ENCODE data around the gene ARHGEF39. TPM values are rescaled to one million over a fixed set of nuclear protein-coding genes. Genes with fewer than 3 reads are reported as not detected.

ARHGEF39 gene
- total RNA-seq, 1 donor from 2014 or later: 0.89 TPM

GRCh38 chr9:35673132-35674024 is 8.4 kb upstream of the ARHGEF39 start, which contains the start of gene CA9:
Gene CA9, plus strand, starts transcription at chr9:35673928. Its CDS starts 32 bp downstream, at chr9:35673960.
- Mint-ChIP-seq H3K36me3 (ENCODE audit: low read depth) (no peaks in the 10 kb centered on the region), H3K9me3 (no peaks in the 10 kb centered on the region), H3K27me3 (peaks cover 8% of the 10 kb centered on the region), H3K4me1 (peaks cover 15% of the 10 kb centered on the region), H3K4me3 (peak within 1 kb of the TSS; percentile 55), H3K27ac (no peak within 1 kb of the TSS)
- POLR2A ChIA-PET: no interaction called here
- CTCF ChIA-PET: interaction anchor here (0.9 kb wide), 1 partner anchor 24 kb away, joined by 3 read pairs; no protein-coding TSS in a partner anchor
- no peak for ATAC-seq (ENCODE audit: low read depth)
- intact Hi-C loops (cut with micrococcal nuclease): no loop called here
- TF ChIP-seq CTCF (IDR thresholded peaks at IDR 0.05): no peak
- no peak for DNase-seq

- peaks cover 21% of the 10 kb centered on the region for H3K4me1 Mint-ChIP-seq
- no peak for TF ChIP-seq CTCF (IDR thresholded peaks at IDR 0.05)
Observed at GRCh38 chr9:35669331-35670145, 4.5 kb upstream of the ARHGEF39 start.

GRCh38 chr9:35667939-35668338 is 2.9 kb upstream of the ARHGEF39 start:
- ATAC-seq (ENCODE audit: low read depth) (no peak), DNase-seq (no peak)
- CTCF ChIA-PET: no interaction called here
- intact Hi-C loops (cut with micrococcal nuclease): no loop called here
- Mint-ChIP-seq H3K4me3 (no peak overlapping the region), H3K4me1 (peaks cover 24% of the 10 kb centered on the region), H3K27ac (no peak overlapping the region), H3K27me3 (no peaks in the 10 kb centered on the region), H3K36me3 (ENCODE audit: low read depth) (no peaks in the 10 kb centered on the region), H3K9me3 (no peaks in the 10 kb centered on the region)
- POLR2A ChIA-PET: no interaction called here
- TF ChIP-seq CTCF (IDR thresholded peaks at IDR 0.05): no peak

More at GRCh38 chr9:35669331-35670145, 4.5 kb upstream of the ARHGEF39 start:
- no peak for ATAC-seq (ENCODE audit: low read depth)
- DNase-seq: no peak
- Mint-ChIP-seq H3K36me3 (ENCODE audit: low read depth) (no peaks in the 10 kb centered on the region), H3K27ac (no peak overlapping the region), H3K4me3 (no peak overlapping the region), H3K9me3 (no peaks in the 10 kb centered on the region), H3K27me3 (peaks cover under 1% of the 10 kb centered on the region)
- ChIA-PET CTCF (interaction anchor here (0.8 to 1.9 kb wide), 3 partner anchors 11 to 27 kb away, joined by 3 to 6 read pairs (median 4); partner anchors contain the start of genes CCDC107 and RMRP), POLR2A (interaction anchor here (0.5 to 0.8 kb wide), 2 partner anchors 9 to 80 kb away, joined by 3 to 8 read pairs; no protein-coding TSS in a partner anchor)
- intact Hi-C loops (cut with micrococcal nuclease): no loop called here

GRCh38 chr9:35666549-35666948 is 1.6 kb upstream of the ARHGEF39 start:
- peak overlapping the region; percentile 29 for H3K4me3 Mint-ChIP-seq

More at GRCh38 chr9:35666549-35666948, 1.6 kb upstream of the ARHGEF39 start:
- Mint-ChIP-seq H3K9me3 (no peaks in the 10 kb centered on the region), H3K4me1 (peaks cover 38% of the 10 kb centered on the region), H3K27me3 (no peaks in the 10 kb centered on the region), H3K36me3 (ENCODE audit: low read depth) (peaks cover 4% of the 10 kb centered on the region), H3K27ac (no peak overlapping the region)
- no peak for TF ChIP-seq CTCF (IDR thresholded peaks at IDR 0.05)
- intact Hi-C loops (cut with micrococcal nuclease): no loop called here
- POLR2A ChIA-PET: interaction anchor here (0.5 to 1.2 kb wide), 3 partner anchors 9 to 52 kb away, joined by 3 to 8 read pairs (median 4); partner anchors contain the start of genes CCDC107 and RMRP
- CTCF ChIA-PET: interaction anchor here (3.4 to 12.0 kb wide), 2 partner anchors 29 to 51 kb away, joined by 32 to 127 read pairs; partner anchors contain the start of gene CD72
- ATAC-seq (ENCODE audit: low read depth) (peak; percentile 38), DNase-seq (no peak)
